CD4-positive, alpha-beta T cell treated with Interleukin-17A for 4 hours (primary cell): ENCODE data around the gene KCNAB1.

ENCODE experiments used
- DNase-seq: peaks from one replicate; pipeline ENCODE4 v3.0.0-alpha.2; 2020; ENCODE audit warnings: mixed read lengths

KCNAB1 gene

GRCh38 chr3:156469456-156469855, 349.1 kb downstream of the KCNAB1 start:
- no peak for DNase-seq

- no peak for DNase-seq
Measured at GRCh38 chr3:156471431-156471830, 351.1 kb downstream of the KCNAB1 start.

- DNase-seq, result peak; percentile 52
Measured at GRCh38 chr3:156472150-156472549, 351.8 kb downstream of the KCNAB1 start.

GRCh38 chr3:156472684-156473083, 352.3 kb downstream of the KCNAB1 start:
- DNase-seq, result no peak

GRCh38 chr3:156473341-156473740, 353.0 kb downstream of the KCNAB1 start:
- DNase-seq, result no peak

GRCh38 chr3:156474560-156475389, 354.4 kb downstream of the KCNAB1 start:
- DNase-seq, result peak; percentile 17

GRCh38 chr3:156477323-156477722, 356.9 kb downstream of the KCNAB1 start:
- DNase-seq, result no peak

- DNase-seq, result no peak
Measured at GRCh38 chr3:156478891-156479290, 358.5 kb downstream of the KCNAB1 start.

- DNase-seq, result no peak
Measured at GRCh38 chr3:156479604-156480003, 359.2 kb downstream of the KCNAB1 start.

GRCh38 chr3:156480949-156481348, 360.6 kb downstream of the KCNAB1 start:
- DNase-seq, result no peak

- peak; percentile 8 for DNase-seq
Measured at GRCh38 chr3:156483002-156483401, 362.6 kb downstream of the KCNAB1 start.

- peak; percentile 30 for DNase-seq
Measured at GRCh38 chr3:156483426-156483825, 363.0 kb downstream of the KCNAB1 start.

- peak; percentile 68 for DNase-seq
Measured at GRCh38 chr3:156483961-156484787, 363.8 kb downstream of the KCNAB1 start.

GRCh38 chr3:156488767-156489166, 368.4 kb downstream of the KCNAB1 start:
- DNase-seq, result no peak

- DNase-seq, result no peak
Measured at GRCh38 chr3:156489462-156489911, 369.1 kb downstream of the KCNAB1 start.

GRCh38 chr3:156491192-156491591, 370.8 kb downstream of the KCNAB1 start:
- no peak for DNase-seq

GRCh38 chr3:156492801-156493261, 372.5 kb downstream of the KCNAB1 start:
- DNase-seq, result no peak

GRCh38 chr3:156493887-156494286, 373.5 kb downstream of the KCNAB1 start:
- no peak for DNase-seq

- no peak for DNase-seq
Measured at GRCh38 chr3:156495816-156496215, 375.4 kb downstream of the KCNAB1 start.

- no peak for DNase-seq
Measured at GRCh38 chr3:156497326-156497725, 376.9 kb downstream of the KCNAB1 start.

- no peak for DNase-seq
Measured at GRCh38 chr3:156498307-156498706, 377.9 kb downstream of the KCNAB1 start.

GRCh38 chr3:156507285-156507684, 386.9 kb downstream of the KCNAB1 start:
- DNase-seq, result no peak
